PFSK-1 (cell line): Measurements from ENCODE around the gene BANP.

Experiments
- FOXP2 ChIP-seq: optimal IDR thresholded peaks from 2 replicates; pipeline ENCODE3; 2011; ENCODE audit warnings: borderline replicate concordance, control low read depth, inconsistent platforms; ENCODE audit not compliant: insufficient read depth; ENCODE audit errors: extremely low read length, extremely low read depth
- POLR2AphosphoS5 ChIP-seq: IDR thresholded peaks from 2 replicates; pipeline ENCODE4 v1.6.1; 2012; ENCODE audit warnings: low read depth, mild to moderate bottlenecking, control low read depth, low read length, moderate library complexity
- SIN3A ChIP-seq: IDR thresholded peaks from 2 replicates; pipeline ENCODE4 v1.6.1; 2012; ENCODE audit warnings: mild to moderate bottlenecking, low read length, moderate library complexity, borderline replicate concordance; ENCODE audit not compliant: insufficient read depth
- TAF1 ChIP-seq: IDR thresholded peaks from 2 replicates; pipeline ENCODE4 v1.6.1; 2012; ENCODE audit warnings: low read length, control low read depth, borderline replicate concordance; ENCODE audit not compliant: insufficient read depth
- TF ChIP-seq, protein P1 (sequence below), 2 experiments: IDR thresholded peaks; 2 replicates each; pipeline versions ENCODE4 v1.6.1 to v1.8.0; 2011 to 2012; ENCODE audit warnings: low read depth in 2 of 2, low read length in 2 of 2, control low read depth in 1 of 2, inconsistent platforms in 1 of 2, mild to moderate bottlenecking in 1 of 2, moderate library complexity in 1 of 2; ENCODE audit not compliant: insufficient read depth in 1 of 2

Gene BANP

DNA sequence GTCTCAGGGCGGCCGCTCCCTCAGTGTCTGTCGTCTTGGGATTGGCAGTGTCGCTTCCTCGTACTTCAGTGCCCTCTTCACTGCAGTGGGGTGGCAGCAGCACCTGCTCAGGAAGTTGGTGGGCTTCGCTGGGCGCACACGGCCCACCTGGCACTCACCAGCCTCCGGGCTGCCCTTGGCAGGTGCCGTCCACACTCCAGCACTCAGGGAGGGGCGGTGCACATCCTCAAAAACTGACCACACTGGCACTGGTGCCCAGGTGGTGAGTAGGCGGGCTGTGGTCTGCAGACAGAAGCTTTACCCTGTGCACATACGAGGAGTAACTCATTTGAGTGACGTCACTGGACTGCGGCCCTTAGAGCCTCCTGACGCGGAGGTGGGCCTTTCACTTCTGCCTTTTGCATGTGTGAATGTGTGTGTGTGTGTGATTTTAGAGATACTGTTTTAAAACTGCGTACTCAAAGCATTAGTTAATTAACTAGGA is 94.6 kb downstream of the BANP start:
- no peak for TF ChIP-seq FOXP2
- TF ChIP-seq POLR2AphosphoS5: no peak
- TF ChIP-seq, protein P1, sequence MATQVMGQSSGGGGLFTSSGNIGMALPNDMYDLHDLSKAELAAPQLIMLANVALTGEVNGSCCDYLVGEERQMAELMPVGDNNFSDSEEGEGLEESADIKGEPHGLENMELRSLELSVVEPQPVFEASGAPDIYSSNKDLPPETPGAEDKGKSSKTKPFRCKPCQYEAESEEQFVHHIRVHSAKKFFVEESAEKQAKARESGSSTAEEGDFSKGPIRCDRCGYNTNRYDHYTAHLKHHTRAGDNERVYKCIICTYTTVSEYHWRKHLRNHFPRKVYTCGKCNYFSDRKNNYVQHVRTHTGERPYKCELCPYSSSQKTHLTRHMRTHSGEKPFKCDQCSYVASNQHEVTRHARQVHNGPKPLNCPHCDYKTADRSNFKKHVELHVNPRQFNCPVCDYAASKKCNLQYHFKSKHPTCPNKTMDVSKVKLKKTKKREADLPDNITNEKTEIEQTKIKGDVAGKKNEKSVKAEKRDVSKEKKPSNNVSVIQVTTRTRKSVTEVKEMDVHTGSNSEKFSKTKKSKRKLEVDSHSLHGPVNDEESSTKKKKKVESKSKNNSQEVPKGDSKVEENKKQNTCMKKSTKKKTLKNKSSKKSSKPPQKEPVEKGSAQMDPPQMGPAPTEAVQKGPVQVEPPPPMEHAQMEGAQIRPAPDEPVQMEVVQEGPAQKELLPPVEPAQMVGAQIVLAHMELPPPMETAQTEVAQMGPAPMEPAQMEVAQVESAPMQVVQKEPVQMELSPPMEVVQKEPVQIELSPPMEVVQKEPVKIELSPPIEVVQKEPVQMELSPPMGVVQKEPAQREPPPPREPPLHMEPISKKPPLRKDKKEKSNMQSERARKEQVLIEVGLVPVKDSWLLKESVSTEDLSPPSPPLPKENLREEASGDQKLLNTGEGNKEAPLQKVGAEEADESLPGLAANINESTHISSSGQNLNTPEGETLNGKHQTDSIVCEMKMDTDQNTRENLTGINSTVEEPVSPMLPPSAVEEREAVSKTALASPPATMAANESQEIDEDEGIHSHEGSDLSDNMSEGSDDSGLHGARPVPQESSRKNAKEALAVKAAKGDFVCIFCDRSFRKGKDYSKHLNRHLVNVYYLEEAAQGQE (IDR thresholded peaks at IDR 0.05; ENCODE audit: insufficient read depth in 1 of 2, low read depth in 2 of 2, low read length in 2 of 2): no peak
- no peak for TF ChIP-seq SIN3A
- TF ChIP-seq TAF1: no peak

DNA sequence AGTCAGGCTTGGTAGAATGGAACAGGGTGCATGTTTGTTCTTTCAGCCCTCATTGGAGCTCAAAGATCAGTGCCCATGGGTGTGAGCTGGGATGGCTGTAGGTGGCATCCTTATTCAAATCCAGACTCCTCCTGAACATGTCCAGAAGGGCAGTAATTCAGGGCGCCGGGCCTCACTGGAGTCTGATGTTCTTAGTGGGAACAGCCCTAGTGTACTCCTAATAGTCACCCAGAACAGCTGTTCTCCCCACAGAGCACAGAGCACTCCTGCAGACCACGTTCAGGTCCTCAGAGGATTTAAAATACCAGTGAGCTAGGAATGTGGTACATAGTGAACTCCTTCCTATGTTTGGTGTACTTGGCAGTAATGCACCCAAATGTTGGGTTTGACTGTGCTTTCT is 96.2 kb downstream of the BANP start:
- TF ChIP-seq FOXP2 (no peak), TAF1 (no peak), POLR2AphosphoS5 (no peak), SIN3A (no peak)
- TF ChIP-seq, protein P1 (IDR thresholded peaks at IDR 0.05; ENCODE audit: insufficient read depth in 1 of 2, low read depth in 2 of 2, low read length in 2 of 2): no peak

DNA sequence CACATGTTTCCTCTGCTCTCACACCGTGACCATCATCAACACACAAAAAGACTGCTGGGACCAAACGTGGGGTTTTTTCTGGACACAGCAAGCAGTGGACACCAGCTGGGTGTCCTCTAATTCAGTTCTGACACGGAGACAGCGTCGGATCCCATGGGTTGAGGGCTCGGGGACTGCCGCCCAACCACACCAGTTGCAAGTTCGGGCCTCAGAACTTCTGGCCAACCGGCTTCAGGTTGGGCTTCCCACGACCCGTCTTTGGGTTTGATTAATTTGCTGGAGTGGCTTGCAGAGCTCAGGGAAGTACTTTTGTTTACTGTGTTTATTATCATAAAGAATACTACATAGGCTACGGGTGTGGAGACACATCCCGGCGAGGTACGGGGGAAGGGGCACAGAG is 97.8 kb downstream of the BANP start:
- TF ChIP-seq POLR2AphosphoS5 (no peak), FOXP2 (no peak), SIN3A (no peak), TAF1 (no peak)
- TF ChIP-seq, protein P1 (IDR thresholded peaks at IDR 0.05; ENCODE audit: insufficient read depth in 1 of 2, low read depth in 2 of 2, low read length in 2 of 2): no peak

DNA sequence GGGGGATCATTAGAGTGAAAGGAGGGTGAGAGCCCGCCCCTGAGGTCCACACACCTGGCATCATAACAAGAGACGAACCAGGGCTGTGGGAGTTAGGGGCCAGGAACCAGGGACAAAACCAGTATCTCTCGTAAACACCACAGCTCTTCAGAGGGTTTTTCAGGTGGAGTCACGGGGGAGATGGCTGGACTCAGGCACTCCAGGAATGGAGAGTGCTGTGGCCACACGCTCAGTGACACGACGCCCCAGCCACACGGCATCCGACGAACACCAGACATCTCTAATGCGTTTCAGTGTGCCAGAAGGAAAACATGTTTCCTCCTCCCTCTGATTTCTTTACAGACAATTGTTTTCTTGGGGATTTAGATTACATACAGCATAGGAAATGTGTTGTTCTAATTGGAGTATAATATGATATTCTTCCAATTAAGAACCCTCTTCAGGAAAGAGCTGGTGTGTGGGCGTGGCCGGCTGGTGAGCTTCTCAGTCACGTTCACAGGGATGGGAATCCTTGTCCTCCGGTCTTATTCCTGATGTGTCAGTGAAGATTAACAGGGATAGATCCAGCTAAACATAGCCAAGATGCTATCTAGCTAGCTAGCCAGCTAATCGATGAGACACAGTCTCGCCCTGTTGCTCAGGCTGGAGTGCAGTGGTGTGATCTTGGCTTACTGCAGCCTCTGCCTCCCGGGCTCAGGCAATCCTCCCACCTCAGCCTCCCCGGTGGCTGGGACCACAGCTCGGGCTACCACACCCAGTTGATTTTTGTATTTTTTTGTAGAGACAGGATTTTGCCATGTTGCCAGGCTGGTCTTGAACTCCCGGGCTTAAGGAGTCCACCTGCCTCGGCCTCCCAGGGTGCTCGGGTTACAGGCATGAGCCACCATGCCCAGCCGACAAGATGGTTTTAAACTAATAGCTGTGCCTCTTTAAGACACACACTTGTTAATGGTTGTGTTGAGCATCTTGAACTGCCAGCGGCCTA is 98.6 kb downstream of the BANP start:
- TF ChIP-seq FOXP2 (no peak), SIN3A (no peak), POLR2AphosphoS5 (no peak), TAF1 (no peak)
- TF ChIP-seq, protein P1 (IDR thresholded peaks at IDR 0.05; ENCODE audit: insufficient read depth in 1 of 2, low read depth in 2 of 2, low read length in 2 of 2): no peak
